Vagina (tissue), 2 donors: ENCODE measurements around the gene GFAP. TPM values are rescaled to one million over a fixed set of nuclear protein-coding genes. Genes with fewer than 3 reads are reported as not detected.

Source experiments
- DNase-seq, 2 donors: peaks; one replicate each; pipeline ENCODE4 v3.0.0-alpha.2; 2017; ENCODE audit errors: extremely low spot score in 2 of 2
- H3K27ac ChIP-seq: fragments of 200-600 bp; sonication (generic); one replicate; pipeline ENCODE4 v1.5.1; 2019
- H3K27me3 ChIP-seq: fragments of 200-600 bp; sonication (generic); one replicate; pipeline ENCODE4 v1.5.1; 2019
- H3K36me3 ChIP-seq, 2 donors: fragments of 200-600 bp; sonication (generic); one replicate each; pipeline ENCODE4 v1.5.1; 2017 to 2019
- H3K4me1 ChIP-seq: fragments of 200-600 bp; sonication (generic); one replicate; pipeline ENCODE4 v1.5.1; 2019
- H3K4me3 ChIP-seq, 2 donors: fragments of 200-600 bp; sonication (generic); 1 replicate in 1 of 2; 2 replicates in 1 of 2; pipeline ENCODE4 v1.5.1; 2016 to 2019
- H3K9me3 ChIP-seq: fragments of 200-600 bp; sonication (generic); one replicate; pipeline ENCODE4 v1.5.1; 2019
- POLR2A ChIP-seq, 2 donors: fragments of 450-650 bp; IDR thresholded peaks; one replicate each; pipeline ENCODE4 v1.6.1; 2017; ENCODE audit warnings: antibody characterized with exemption in 2 of 2, mild to moderate bottlenecking in 2 of 2, moderate library complexity in 2 of 2
- POLR2AphosphoS5 ChIP-seq, 2 donors: sonication (generic); formaldehyde crosslinking; IDR thresholded peaks; one replicate each; pipeline ENCODE4 v1.9.0; 2017; ENCODE audit warnings: antibody characterized with exemption in 2 of 2, mild to moderate bottlenecking in 2 of 2, low read depth in 1 of 2; ENCODE audit not compliant: insufficient read depth in 1 of 2
- intact Hi-C: fragments of 100-400 bp; cut with DNase I; formaldehyde crosslinking; loops from one replicate; pipeline ENCODE4 v1.15.1; 2023
- total RNA-seq: library from RNA; depleted of rRNA; stranded (reverse); fragments of >200 nt; gene quantifications from one replicate; pipeline ENCODE4 v1.2.3, GENCODE V29; 2016
- TF ChIP-seq, protein P1 (sequence below), 3 experiments: fragments of 450-650 bp in 2 of 3; fragments of 200-600 bp in 1 of 3; sonication (generic) in 1 of 3; IDR thresholded peaks; one replicate each; pipeline ENCODE4 v1.5.1; 2017 to 2019; ENCODE audit warnings: antibody characterized with exemption in 3 of 3, mild to moderate bottlenecking in 2 of 3, moderate library complexity in 2 of 3

GFAP gene
- total RNA-seq, 1 donor from 2014 or later: not detected

DNA sequence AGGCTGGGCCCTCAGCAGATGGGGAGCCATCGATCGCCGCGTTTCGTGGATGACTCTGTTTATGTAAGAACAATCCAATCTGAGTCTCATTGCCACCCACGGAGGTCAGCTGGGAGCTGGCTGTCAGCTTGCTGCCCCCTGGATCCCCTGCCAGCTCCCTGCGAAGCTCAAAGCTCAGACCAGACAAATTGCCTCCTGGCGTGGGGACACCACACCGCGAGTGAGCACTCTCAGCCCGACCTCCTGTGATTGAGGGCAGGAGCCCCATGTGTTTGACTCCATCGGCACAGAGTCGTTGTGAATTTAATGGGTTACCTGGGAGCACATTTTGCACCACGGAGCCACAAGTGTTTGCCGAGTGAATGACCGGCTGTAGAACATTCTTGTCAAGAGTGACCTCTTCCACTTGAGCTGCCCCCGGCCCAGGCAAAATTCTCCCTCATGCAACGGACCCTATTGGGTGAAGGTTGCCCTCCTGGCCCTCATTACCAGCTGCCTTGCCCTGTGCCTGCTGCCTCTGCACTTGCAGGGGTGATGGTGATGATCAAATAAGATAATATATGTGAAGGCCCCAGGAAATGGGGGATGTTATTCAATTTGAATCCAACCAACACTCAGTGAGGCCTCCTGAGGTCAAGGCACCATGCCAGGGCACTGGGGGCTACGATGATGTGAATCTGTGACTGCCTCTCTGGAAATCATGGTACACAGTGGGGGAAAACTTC, 7.6 kb upstream of the GFAP start:
- DNase-seq: no peak
- H3K36me3 ChIP-seq: no peaks in the 10 kb centered on the region
- TF ChIP-seq POLR2A (IDR thresholded peaks at IDR 0.05) (no peak), POLR2AphosphoS5 (IDR thresholded peaks at IDR 0.05; ENCODE audit: insufficient read depth in 1 of 2, low read depth in 1 of 2) (no peak)
- TF ChIP-seq, protein P1, sequence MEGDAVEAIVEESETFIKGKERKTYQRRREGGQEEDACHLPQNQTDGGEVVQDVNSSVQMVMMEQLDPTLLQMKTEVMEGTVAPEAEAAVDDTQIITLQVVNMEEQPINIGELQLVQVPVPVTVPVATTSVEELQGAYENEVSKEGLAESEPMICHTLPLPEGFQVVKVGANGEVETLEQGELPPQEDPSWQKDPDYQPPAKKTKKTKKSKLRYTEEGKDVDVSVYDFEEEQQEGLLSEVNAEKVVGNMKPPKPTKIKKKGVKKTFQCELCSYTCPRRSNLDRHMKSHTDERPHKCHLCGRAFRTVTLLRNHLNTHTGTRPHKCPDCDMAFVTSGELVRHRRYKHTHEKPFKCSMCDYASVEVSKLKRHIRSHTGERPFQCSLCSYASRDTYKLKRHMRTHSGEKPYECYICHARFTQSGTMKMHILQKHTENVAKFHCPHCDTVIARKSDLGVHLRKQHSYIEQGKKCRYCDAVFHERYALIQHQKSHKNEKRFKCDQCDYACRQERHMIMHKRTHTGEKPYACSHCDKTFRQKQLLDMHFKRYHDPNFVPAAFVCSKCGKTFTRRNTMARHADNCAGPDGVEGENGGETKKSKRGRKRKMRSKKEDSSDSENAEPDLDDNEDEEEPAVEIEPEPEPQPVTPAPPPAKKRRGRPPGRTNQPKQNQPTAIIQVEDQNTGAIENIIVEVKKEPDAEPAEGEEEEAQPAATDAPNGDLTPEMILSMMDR (IDR thresholded peaks at IDR 0.05): no peak
- no peak overlapping the region for H3K4me3 ChIP-seq
- no peaks in the 10 kb centered on the region for H3K4me1 ChIP-seq
- intact Hi-C loops: loop anchor here (10.0 kb wide), 1 partner anchor 272 kb away; no protein-coding TSS in a partner anchor
- H3K27ac ChIP-seq: no peak overlapping the region
- H3K27me3 ChIP-seq: no peaks in the 10 kb centered on the region
- H3K9me3 ChIP-seq: no peaks in the 10 kb centered on the region

DNA sequence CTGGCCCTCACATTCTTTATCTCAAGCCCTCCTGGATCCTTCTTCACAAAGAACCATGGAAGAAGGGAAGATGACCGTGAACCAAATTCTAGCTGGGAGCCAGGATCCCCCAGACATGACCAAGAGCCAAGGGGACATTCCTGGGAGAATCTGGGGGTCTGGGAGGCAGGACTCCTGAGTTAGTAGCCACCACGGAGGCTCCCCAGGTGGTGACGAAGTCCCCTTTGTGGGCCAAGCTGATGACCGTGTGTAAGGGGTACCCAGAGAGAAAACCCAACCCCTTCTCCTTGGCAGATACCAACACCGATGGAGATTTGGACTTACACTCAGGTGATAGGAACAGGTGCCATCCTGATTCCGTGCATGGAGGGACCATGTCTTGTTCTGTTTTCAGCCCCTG, 6.8 kb upstream of the GFAP start:
- Histone ChIP-seq H3K9me3 (no peaks in the 10 kb centered on the region), H3K4me3 (no peak overlapping the region), H3K27ac (no peak overlapping the region), H3K36me3 (no peaks in the 10 kb centered on the region), H3K4me1 (peaks cover 4% of the 10 kb centered on the region), H3K27me3 (no peaks in the 10 kb centered on the region)
- no peak for DNase-seq
- intact Hi-C loops: loop anchor here (10.0 kb wide), 1 partner anchor 273 kb away; no protein-coding TSS in a partner anchor
- no peak for TF ChIP-seq POLR2A (IDR thresholded peaks at IDR 0.05)
- TF ChIP-seq, protein P1 (IDR thresholded peaks at IDR 0.05): no peak
- TF ChIP-seq POLR2AphosphoS5 (IDR thresholded peaks at IDR 0.05; ENCODE audit: insufficient read depth in 1 of 2, low read depth in 1 of 2): no peak

DNA sequence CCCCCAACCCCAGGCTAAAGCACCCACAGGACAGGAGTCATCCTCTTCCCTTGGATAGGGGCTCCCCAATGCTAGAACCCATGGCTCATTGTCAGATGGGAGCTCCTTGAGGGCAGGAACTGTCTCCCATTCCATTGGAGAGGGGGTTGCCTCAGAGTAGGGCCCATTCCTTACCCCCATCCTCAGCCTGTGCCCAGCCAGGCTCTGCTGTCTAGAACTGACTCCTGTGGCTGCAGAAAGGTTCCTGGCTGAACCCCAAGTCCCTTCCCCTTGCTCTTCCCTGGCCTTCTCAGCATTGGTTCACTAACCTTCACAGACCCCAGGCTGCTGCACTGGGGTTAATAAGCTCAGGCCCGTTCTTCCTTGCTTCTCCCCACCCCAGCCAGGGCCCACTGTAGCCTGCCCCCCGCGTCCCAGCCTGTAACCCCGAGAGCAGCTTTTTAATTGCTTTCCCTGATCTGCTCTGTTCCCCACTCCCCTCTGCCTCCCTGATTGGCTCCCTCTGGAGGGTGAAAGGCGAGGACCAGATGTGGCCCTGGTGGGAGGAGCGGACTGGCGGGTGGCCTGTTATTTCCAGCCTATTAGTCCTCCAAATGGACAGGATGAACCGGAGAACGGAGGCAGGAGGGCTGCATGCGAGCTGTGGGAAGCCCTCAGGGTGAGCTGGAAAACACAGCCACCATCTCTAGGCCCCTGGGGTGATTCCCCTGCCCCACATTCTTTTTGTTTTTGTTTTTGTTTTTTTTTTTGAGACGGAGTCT, 6.0 kb upstream of the GFAP start:
- peaks cover 12% of the 10 kb centered on the region for H3K4me1 ChIP-seq
- H3K36me3 ChIP-seq: no peaks in the 10 kb centered on the region
- H3K27me3 ChIP-seq: no peaks in the 10 kb centered on the region
- no peak for TF ChIP-seq POLR2A (IDR thresholded peaks at IDR 0.05)
- no peak for TF ChIP-seq POLR2AphosphoS5 (IDR thresholded peaks at IDR 0.05; ENCODE audit: insufficient read depth in 1 of 2, low read depth in 1 of 2)
- TF ChIP-seq, protein P1 (IDR thresholded peaks at IDR 0.05): no peak
- no peak for DNase-seq
- H3K27ac ChIP-seq: no peak overlapping the region
- H3K4me3 ChIP-seq: no peak overlapping the region
- no peaks in the 10 kb centered on the region for H3K9me3 ChIP-seq
- intact Hi-C loops: loop anchor here (10.0 kb wide), 1 partner anchor 273 kb away; no protein-coding TSS in a partner anchor

DNA sequence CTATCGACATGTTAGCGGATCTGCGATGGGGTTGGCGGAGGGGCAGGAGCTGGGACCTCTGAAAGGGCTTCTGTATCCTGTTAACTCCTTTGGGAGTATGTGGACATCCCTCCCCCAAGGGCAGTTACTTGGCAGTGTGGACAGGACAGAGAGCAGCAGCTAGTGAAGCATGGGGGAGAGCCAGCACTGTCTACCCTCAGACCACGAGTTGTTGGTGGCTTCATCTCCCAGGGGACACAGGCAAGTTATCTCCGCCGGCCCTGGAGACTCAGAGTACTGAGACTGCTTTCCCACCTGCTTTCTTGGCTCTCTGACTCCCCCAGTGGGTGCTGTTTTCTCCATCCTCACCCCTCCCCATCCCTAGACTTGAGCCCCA, 5.3 kb upstream of the GFAP start:
- Histone ChIP-seq H3K4me3 (no peak overlapping the region), H3K9me3 (no peaks in the 10 kb centered on the region), H3K36me3 (no peaks in the 10 kb centered on the region), H3K27me3 (no peaks in the 10 kb centered on the region), H3K4me1 (peaks cover 12% of the 10 kb centered on the region), H3K27ac (no peak overlapping the region)
- TF ChIP-seq, protein P1 (IDR thresholded peaks at IDR 0.05): no peak
- TF ChIP-seq POLR2A (IDR thresholded peaks at IDR 0.05) (no peak), POLR2AphosphoS5 (IDR thresholded peaks at IDR 0.05; ENCODE audit: insufficient read depth in 1 of 2, low read depth in 1 of 2) (no peak)
- no peak for DNase-seq
- intact Hi-C loops: loop anchor here (10.0 kb wide), 1 partner anchor 274 kb away; no protein-coding TSS in a partner anchor
